NCI-H82 (cell line): Measurements from ENCODE around the gene DOK6.
A peak's percentile ranks its signal among the peaks of the same experiment; 100 is the strongest.
"Not testable (repeated sequence)": the region's sequence is repeated elsewhere in the genome, so short reads cannot be mapped to it uniquely, and the experiment has no call there.

Experiments used
- DNase-seq: peaks from one replicate; lab custom pipeline; 2025; lab: John Stamatoyannopoulos, UW

Gene DOK6

GRCh38 chr18:69871363-69871762 lies 470.7 kb downstream of the DOK6 start:
- DNase-seq: peak; percentile 18

GRCh38 chr18:69872661-69873060 lies 472.0 kb downstream of the DOK6 start:
- peak; percentile 24 for DNase-seq

GRCh38 chr18:69874058-69874457 lies 473.4 kb downstream of the DOK6 start:
- DNase-seq: no peak

- DNase-seq: no peak
Measured at GRCh38 chr18:69876490-69876889, 475.8 kb downstream of the DOK6 start.

DNA sequence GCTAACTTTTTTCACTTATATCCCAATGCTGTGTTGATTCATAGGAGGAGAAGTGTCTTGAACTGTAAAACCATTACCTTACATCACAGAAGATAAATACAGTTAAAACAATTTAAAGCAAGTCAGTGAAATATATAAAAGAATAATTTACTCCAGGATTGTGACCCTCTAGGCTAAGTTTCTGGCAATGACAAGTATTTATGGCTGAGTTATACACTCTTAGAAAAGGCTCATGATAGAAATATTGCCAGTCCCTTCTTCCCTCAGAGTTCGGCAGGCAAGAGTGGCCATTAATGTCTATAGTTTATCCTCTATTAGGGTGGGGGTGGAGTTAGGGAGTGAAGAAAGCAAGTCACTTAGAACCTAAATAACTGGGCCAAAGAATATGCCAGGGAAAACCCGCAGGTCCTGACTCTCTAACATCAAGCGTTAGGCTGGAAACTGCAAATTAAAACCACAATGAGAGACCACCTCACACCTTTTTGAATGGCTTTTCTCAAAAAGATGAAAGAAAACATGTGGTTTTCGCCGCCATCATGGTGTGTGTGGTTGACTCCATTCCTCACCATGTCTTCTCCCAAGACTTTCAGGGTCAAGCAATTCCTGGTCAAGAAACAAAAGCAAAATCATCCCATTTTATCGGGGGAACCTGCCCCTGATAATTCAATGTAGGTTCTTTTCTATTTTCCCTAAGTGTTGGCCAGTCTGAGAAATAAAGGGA lies 477.7 kb downstream of the DOK6 start:
- no peak for DNase-seq

DNA sequence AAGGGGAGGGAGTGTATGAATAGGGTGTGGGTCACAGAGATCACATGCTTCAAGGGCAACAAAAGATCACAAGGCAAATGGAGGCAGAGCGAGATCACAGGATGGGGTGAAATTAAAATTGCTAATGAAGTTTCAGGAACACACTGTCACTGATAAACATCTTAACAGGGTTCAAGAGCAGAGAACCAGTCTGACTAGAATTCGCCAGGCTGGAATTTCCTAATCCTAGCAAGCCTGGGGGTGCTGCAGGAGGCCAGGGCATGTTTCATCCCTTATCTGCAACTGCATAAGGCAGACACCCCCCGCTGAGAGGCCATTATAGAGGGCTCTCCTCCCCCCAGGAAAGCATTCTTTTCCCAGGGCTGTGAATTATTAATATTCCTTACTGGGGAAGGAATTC lies 478.4 kb downstream of the DOK6 start:
- DNase-seq: not testable (repeated sequence)

DNA sequence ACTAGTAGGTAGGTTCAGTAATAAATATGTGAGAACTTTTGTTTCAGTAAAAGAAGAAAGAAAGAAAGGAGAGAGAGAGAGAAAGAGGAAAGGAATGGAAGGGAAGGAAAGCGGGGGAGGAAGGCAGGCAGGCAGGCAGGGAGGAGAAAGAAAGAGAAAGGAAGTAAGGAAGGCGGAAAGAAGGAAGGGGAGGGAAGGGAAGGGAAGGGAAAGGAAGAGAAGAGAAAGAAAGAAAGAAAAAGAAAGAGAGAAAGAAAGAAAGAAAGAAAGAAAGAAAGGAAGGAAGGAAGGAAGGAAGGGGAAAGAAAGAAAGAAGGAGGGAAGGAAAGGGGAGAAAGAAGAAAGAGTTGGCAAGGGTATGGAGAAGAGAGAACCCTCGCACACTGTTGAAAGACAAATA lies 479.4 kb downstream of the DOK6 start:
- DNase-seq: no peak

- no peak for DNase-seq
Measured at GRCh38 chr18:69882965-69883668, 482.4 kb downstream of the DOK6 start.

- no peak for DNase-seq
Measured at GRCh38 chr18:69883781-69884180, 483.1 kb downstream of the DOK6 start.

DNA sequence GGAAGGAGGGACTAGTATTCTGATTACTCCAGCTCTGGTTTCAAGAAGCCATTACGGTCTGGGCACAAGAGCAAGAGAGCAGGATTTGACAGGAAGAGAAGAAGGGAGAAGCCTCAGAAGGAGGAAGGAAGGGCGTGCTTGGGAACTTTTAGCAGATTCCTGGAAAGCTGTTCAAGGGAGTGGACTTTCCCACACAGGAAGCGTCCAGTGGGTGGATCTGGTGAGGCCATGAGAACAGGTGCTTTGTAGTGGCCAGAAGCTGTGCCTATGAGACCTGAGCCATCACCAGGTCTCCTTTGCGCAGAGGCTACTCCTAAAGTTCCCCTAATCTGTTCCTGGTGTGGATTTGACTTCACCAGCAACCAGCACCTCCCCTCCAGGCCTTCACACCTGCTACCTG lies 484.7 kb downstream of the DOK6 start:
- no peak for DNase-seq

DNA sequence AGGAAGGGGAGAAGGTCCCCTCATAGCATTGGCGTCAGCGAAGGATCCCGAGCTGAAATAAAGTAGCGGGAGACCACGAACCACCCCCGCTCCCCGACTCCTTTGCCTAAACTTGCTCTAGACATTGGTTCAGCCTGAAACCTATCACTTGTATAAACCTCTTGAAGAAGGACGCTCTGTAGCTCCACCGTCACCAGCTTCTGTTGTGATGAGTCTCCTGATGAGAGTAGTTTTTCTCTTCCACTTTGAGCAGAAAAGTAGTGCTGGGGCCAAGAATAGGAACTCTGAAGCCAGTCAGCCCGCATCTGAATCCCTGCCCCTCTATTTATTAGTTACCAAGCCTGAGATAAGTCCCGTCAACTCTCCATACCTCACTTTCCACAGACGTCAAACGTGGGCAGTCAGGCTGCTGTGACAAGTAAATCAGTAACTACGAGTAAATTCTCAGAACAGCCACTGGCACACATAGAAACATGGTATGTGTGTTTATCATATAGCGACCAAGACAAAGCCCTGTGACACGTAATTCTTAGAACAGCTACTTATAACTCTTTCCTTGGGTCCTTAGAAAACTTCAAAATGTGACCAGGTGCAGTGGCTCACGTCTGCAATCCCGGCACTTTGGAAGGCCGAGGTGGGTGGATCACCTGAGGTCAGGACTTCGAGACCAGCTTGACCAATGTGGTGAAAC lies 485.3 kb downstream of the DOK6 start:
- DNase-seq: no peak

GRCh38 chr18:69887256-69887655 lies 486.6 kb downstream of the DOK6 start:
- DNase-seq: no peak

DNA sequence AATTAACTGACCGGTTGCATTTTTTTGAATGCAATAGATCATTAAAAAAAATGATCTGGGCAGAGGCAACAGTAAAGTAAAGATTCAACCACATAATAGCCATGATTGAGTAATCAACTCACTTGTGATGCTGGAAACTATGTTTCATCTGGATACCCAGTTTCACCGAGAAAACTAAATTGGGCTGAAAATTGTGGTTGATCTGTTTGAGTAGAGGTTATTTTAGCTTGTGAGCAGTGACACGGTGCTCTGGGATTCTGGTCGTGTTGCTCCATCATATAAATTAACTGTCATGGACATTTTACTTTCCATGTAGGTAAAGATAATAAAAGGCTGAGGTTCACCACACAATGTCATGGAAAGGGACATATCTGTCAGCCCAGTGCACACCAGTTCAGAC lies 488.3 kb downstream of the DOK6 start:
- DNase-seq: no peak

- no peak for DNase-seq
Measured at GRCh38 chr18:69890558-69890957, 489.9 kb downstream of the DOK6 start.

GRCh38 chr18:69894467-69894866 lies 493.8 kb downstream of the DOK6 start:
- DNase-seq: no peak

DNA sequence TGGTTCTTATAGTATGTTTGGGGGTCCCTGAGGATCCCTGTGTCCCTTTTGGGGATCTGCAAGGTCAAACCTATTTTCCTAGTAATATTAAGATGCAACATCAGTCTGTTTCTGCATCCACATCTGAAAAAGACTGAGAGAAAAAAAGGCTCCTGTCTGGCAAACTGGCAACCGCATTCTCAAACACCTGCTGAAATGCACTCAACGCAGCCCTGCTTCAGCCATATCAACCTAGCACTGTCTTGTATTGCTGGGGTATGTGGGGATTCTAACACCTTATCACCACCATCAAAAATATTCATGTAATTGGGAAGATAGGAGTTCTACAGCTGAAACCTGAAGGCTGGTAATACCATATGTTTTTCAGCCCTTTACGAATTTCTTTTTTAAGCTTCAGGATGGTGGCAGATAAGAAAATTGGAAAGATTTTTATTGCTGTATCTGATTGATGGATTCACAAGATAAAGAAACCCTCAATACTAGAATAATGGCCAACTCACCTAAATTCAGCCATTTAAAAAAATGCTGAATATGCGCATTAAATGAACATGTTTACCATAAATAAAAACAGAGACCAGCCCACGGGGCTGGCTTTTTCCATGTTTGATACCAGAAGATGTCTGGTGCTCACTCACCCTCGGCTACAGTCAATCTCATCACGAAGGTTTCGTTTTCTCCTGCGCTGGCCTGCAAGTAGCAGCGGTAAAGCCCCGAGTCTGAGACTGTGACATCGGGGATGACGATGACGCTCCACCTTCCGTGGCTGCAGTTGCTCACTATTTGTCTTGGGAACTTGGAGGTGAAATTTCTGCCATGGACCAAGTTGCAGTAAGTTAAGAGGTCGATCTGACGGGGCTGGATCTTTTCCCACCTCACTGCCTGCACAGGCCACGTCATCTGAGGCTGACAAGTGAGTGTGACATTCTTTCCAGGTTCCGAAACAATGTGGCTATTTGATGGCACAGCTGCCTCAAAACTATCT lies 494.7 kb downstream of the DOK6 start:
- no peak for DNase-seq

GRCh38 chr18:69897397-69898108 lies 496.9 kb downstream of the DOK6 start:
- DNase-seq: no peak

- DNase-seq: no peak
Measured at GRCh38 chr18:69898241-69898861, 497.7 kb downstream of the DOK6 start.
